OCI-LY3 (cell line): Measurements from ENCODE around the gene UTP3.

Source experiments
- H2AFZ ChIP-seq: fragments of 200-600, 300-600 bp; shearing (Covaris generic); 2 replicates; pipeline ENCODE4 v1.6.0; 2014; ENCODE audit warnings: antibody characterized with exemption, low read depth, low read length
- H3K27ac ChIP-seq: fragments of 200-600, 300-600 bp; sonication (generic); 2 replicates; pipeline ENCODE4 v1.5.1; 2014; ENCODE audit warnings: mild to moderate bottlenecking, low read length, moderate library complexity, mixed read lengths
- H3K27me3 ChIP-seq: fragments of 200-600, 300-600 bp; sonication (generic); 2 replicates; pipeline ENCODE4 v1.6.1; 2014; ENCODE audit warnings: low read depth, low read length, mixed read lengths
- H3K36me3 ChIP-seq: fragments of 200-600, 300-600 bp; sonication (generic); replicated peaks from 2 replicates; pipeline ENCODE3; 2014; ENCODE audit warnings: low read depth, low read length, mixed read lengths
- H3K4me1 ChIP-seq: fragments of 300-600, 200-600 bp; sonication (generic); 2 replicates; pipeline ENCODE4 v1.6.1; 2014; ENCODE audit warnings: low read length, mixed read lengths
- H3K4me2 ChIP-seq: fragments of 200-600, 300-600 bp; sonication (generic); 2 replicates; pipeline ENCODE4 v1.6.1; 2014; ENCODE audit warnings: low read length, mixed read lengths
- H3K4me3 ChIP-seq: fragments of 300-600, 200-600 bp; sonication (generic); 2 replicates; pipeline ENCODE4 v1.5.1; 2014; ENCODE audit warnings: antibody characterized with exemption, mild to moderate bottlenecking, low read length, moderate library complexity
- H3K79me2 ChIP-seq: fragments of 300-600, 200-600 bp; shearing (Covaris generic); 2 replicates; pipeline ENCODE4 v1.6.1; 2014; ENCODE audit warnings: mild to moderate bottlenecking, low read length, mixed read lengths
- H3K9ac ChIP-seq: fragments of 300-600, 200-600 bp; shearing (Covaris generic); 2 replicates; pipeline ENCODE4 v1.6.0; 2014; ENCODE audit warnings: mild to moderate bottlenecking, low read length, moderate library complexity
- H3K9me3 ChIP-seq: fragments of 200-600, 300-600 bp; shearing (Covaris generic); 2 replicates; pipeline ENCODE4 v1.6.1; 2014; ENCODE audit warnings: low read length, mixed read lengths; ENCODE audit not compliant: insufficient read depth
- H4K20me1 ChIP-seq: fragments of 200-600, 300-600 bp; sonication (generic); 2 replicates; pipeline ENCODE4 v1.6.1; 2016; ENCODE audit warnings: low read length, mixed read lengths; ENCODE audit not compliant: insufficient read depth
- CTCF ChIP-seq: fragments of 200-600, 300-600 bp; sonication (generic); IDR thresholded peaks from 2 replicates; pipeline ENCODE4 v1.5.1; 2014; ENCODE audit warnings: antibody characterized with exemption, low read length, low read depth
- EZH2phosphoT487 ChIP-seq: fragments of 200-600 bp; shearing (Covaris generic); IDR thresholded peaks from 2 replicates; pipeline ENCODE4 v1.6.1; 2018; ENCODE audit warnings: antibody characterized with exemption, mixed run types, low read depth

The UTP3 gene

DNA sequence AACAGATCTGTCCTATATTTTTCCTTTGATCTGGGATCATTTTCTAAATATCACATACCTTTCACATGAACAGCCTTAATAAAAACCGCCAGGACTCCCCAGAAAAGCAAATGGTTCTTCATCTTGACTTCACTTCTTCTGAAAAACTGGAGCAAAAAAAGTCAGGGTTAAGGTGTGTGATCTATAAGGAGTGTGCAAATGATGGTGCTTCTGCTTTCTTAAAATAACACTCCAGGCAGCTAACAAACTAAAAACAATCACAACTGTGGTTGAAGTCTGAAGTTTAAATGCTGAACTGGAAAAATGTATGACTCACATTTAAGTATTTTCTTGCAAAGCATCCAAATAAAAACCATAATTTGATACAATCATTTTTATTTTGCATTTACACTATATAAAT lies 22.0 kb upstream of the UTP3 start, which contains the start of gene JCHAIN:
JCHAIN (minus strand) TSS at position 140 of the 400 bp plus-strand sequence; CDS start at position 122, 18 bp downstream.
- H3K4me3 ChIP-seq = no peak within 1 kb of the TSS
- TF ChIP-seq EZH2phosphoT487 (no peak), CTCF (no peak)
- H3K9ac ChIP-seq = no peak within 1 kb of the TSS
- no peaks in the 10 kb centered on the region for H3K36me3 ChIP-seq
- no peaks in the 10 kb centered on the region for H4K20me1 ChIP-seq
- H2AFZ ChIP-seq = no peak within 1 kb of the TSS
- peaks cover 16% of the 10 kb centered on the region for H3K4me1 ChIP-seq
- no peaks in the 10 kb centered on the region for H3K27me3 ChIP-seq
- no peaks in the 10 kb centered on the region for H3K79me2 ChIP-seq
- H3K4me2 ChIP-seq = no peak within 1 kb of the TSS
- H3K27ac ChIP-seq = no peak within 1 kb of the TSS
- H3K9me3 ChIP-seq = no peaks in the 10 kb centered on the region

GRCh38 chr4:70667740-70668535 lies 20.4 kb upstream of the UTP3 start:
- no peaks in the 10 kb centered on the region for H4K20me1 ChIP-seq
- H3K27me3 ChIP-seq = no peaks in the 10 kb centered on the region
- H3K4me3 ChIP-seq = no peak overlapping the region
- H3K9me3 ChIP-seq = no peaks in the 10 kb centered on the region
- H3K36me3 ChIP-seq = no peaks in the 10 kb centered on the region
- no peak overlapping the region for H3K4me2 ChIP-seq
- peaks cover 10% of the 10 kb centered on the region for H3K4me1 ChIP-seq
- no peak overlapping the region for H3K9ac ChIP-seq
- H3K27ac ChIP-seq = no peak overlapping the region
- TF ChIP-seq CTCF (no peak), EZH2phosphoT487 (no peak)
- no peaks in the 10 kb centered on the region for H3K79me2 ChIP-seq
- 0 out of 2 replicates have a peak overlapping the region, but pooled peaks have one; percentile 4 for H2AFZ ChIP-seq

GRCh38 chr4:70670332-70671014 lies 17.9 kb upstream of the UTP3 start:
- Histone ChIP-seq H3K4me2 (no peak overlapping the region), H4K20me1 (no peaks in the 10 kb centered on the region), H3K27ac (no peak overlapping the region), H3K9ac (no peak overlapping the region), H3K4me3 (no peak overlapping the region), H2AFZ (no peak overlapping the region), H3K27me3 (no peaks in the 10 kb centered on the region), H3K4me1 (peaks cover 10% of the 10 kb centered on the region), H3K36me3 (no peaks in the 10 kb centered on the region), H3K9me3 (no peaks in the 10 kb centered on the region), H3K79me2 (no peaks in the 10 kb centered on the region)
- TF ChIP-seq CTCF (no peak), EZH2phosphoT487 (no peak)

GRCh38 chr4:70671091-70671490 lies 17.2 kb upstream of the UTP3 start:
- no peaks in the 10 kb centered on the region for H3K9me3 ChIP-seq
- H3K36me3 ChIP-seq = no peaks in the 10 kb centered on the region
- H3K79me2 ChIP-seq = no peaks in the 10 kb centered on the region
- H3K4me2 ChIP-seq = no peak overlapping the region
- H3K27ac ChIP-seq = no peak overlapping the region
- no peak overlapping the region for H2AFZ ChIP-seq
- no peak overlapping the region for H3K4me3 ChIP-seq
- TF ChIP-seq CTCF = no peak
- TF ChIP-seq EZH2phosphoT487 = no peak
- peaks cover 13% of the 10 kb centered on the region for H3K4me1 ChIP-seq
- no peaks in the 10 kb centered on the region for H4K20me1 ChIP-seq
- no peaks in the 10 kb centered on the region for H3K27me3 ChIP-seq
- H3K9ac ChIP-seq = no peak overlapping the region
